HAP-1 (cell line): Measurements from ENCODE around the gene ZBTB43.

Source experiments
- DNase-seq, 2 experiments: peaks; one replicate each; pipeline ENCODE4 v3.0.0-alpha.2; 2016 to 2020; ENCODE audit warnings: low spot score in 2 of 2
- H3K27me3 ChIP-seq: fragments of 250-450 bp; sonication (Bioruptor Pico); 2 replicates; pipeline ENCODE4 v1.5.1; 2020; ENCODE audit warnings: low read depth, mild to moderate bottlenecking, moderate library complexity
- H3K36me3 ChIP-seq: fragments of 250-450 bp; sonication (Bioruptor Pico); replicated peaks from 2 replicates; pipeline ENCODE4 v1.5.1; 2020; ENCODE audit warnings: mild to moderate bottlenecking
- H3K4me1 ChIP-seq: fragments of 250-450 bp; sonication (Bioruptor Pico); 2 replicates; pipeline ENCODE4 v1.5.1; 2020; ENCODE audit warnings: mild to moderate bottlenecking
- H3K4me3 ChIP-seq: fragments of 250-450 bp; sonication (Bioruptor Pico); 2 replicates; pipeline ENCODE4 v1.5.1; 2020; ENCODE audit warnings: mild to moderate bottlenecking, moderate library complexity
- H3K9me3 ChIP-seq: fragments of 250-450 bp; sonication (Bioruptor Pico); 2 replicates; pipeline ENCODE4 v1.5.1; 2020; ENCODE audit warnings: mild to moderate bottlenecking, moderate library complexity
- in situ Hi-C: fragments of 300-500 bp; cut with MboI; formaldehyde crosslinking; loops from 3 replicates; pipeline ENCODE4 v1.14.3; 2020; ENCODE audit warnings: low sequenced_read_pairs, inconsistent platforms, mixed read lengths

ZBTB43 gene

DNA sequence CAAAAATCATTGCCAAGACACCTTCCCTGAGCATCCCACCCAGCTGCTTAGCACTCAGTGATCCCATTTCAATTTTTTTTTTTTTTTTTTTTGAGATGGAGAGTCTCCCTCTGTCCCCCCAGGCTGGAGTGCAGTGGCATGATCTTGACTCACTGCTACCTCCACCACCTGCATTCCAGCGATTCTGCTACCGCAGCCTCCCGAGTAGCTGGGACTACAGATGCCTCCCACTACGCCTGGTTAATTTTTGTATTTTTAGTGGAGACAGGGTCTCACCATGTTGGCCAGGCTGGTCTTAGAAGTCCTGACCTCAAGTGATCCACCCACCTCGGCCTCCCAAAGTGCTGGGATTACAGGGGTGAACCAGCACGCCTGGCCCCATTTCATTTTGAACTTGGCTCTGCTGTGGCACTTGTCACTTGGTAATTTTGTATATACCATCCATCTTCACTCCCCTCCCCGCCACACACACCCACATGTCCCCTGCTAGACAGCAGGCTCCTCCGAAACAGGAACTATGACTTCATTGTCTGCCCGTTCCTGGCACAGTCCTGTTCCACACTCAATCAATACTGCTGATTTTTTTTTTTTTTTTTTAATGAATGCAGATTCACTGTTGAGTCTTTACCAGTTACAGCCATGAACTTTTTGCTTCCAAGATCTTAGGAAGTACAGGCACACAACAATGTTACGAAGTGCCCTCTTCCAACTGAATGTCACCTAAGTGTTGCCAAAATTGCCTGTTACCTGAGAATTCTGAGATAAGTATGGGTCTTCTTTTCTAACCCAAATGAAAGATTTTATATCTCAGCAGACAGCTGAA lies 38.3 kb downstream of the ZBTB43 start:
- H3K9me3 ChIP-seq = no peaks in the 10 kb centered on the region
- in situ Hi-C loops = no loop called here
- no peak for DNase-seq
- H3K36me3 ChIP-seq = no peaks in the 10 kb centered on the region
- H3K4me1 ChIP-seq = no peaks in the 10 kb centered on the region
- H3K4me3 ChIP-seq = no peak overlapping the region
- H3K27me3 ChIP-seq = no peaks in the 10 kb centered on the region

DNA sequence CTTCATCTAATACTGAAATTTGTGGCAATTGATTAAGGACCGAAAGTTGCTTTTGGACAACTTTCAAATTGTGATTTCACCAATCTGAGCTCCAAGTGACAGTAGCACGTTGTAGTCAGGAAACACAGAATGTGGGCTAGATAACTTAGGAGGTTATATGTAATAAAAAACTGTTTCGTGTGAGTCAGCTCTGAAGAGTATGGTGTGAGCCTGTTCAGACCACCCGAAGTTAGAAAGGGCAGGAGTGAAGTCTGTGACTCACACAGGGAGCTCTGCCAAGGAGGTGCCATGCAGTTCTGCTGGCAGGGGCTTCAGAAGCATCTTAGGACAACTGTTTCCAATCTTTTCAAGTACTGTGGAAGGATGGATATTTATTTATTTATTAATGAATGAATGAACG lies 39.2 kb downstream of the ZBTB43 start:
- no peak for DNase-seq
- Histone ChIP-seq H3K36me3 (no peaks in the 10 kb centered on the region), H3K4me1 (no peaks in the 10 kb centered on the region), H3K9me3 (no peaks in the 10 kb centered on the region), H3K4me3 (no peak overlapping the region), H3K27me3 (no peaks in the 10 kb centered on the region)
- in situ Hi-C loops = no loop called here

DNA sequence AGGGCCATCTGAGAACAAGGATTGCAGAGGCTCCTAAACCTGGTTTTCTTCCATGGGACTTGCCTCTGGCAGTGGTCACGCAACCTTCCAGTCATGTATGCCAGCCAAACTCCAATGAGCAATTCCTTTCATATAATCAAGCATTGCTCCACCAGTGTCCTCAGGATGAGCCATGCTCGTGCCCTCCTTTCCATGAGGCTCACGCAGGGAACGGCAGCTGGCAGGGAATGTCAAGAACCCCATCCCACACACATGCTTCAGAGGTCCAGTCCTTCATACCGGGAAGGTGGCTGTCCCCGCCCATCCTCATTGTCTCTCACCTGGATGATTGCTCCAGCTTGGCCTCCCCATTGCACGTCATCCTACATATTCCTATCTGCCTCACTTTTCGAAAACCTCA lies 42.2 kb downstream of the ZBTB43 start:
- in situ Hi-C loops = no loop called here
- Histone ChIP-seq H3K9me3 (no peaks in the 10 kb centered on the region), H3K4me1 (no peaks in the 10 kb centered on the region), H3K27me3 (peaks cover 4% of the 10 kb centered on the region; the same call in 1 of the 2 replicates), H3K4me3 (no peak overlapping the region), H3K36me3 (no peaks in the 10 kb centered on the region)
- DNase-seq = no peak

DNA sequence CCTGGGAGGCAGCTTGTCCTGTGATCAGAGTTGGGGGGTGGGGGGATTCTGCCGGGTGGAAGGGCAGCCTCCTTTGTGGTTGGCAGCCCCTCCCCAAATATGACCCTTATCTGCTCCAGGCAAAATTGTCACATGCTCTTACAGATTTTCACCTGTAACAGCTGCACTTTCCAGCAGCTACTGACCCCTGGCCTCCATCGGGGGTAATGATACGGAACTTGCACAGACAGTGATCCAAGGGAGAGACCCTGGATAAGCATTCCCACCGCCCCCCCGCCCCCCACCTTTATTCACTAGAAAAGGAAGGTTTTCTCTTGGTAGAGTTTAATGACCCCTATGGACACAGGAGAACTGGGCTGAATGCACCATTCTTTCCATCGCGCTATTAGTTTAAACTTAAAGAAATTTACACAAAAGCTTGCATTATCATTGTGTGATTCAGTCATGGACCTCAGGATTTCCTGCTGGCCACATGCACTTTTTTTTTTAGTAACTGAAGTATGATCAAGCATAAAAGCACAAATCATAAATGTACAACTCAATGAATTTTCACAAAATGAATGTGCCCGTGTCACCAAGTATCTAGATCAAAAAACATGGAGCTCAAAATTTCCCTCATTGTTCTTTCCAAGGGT lies 44.9 kb downstream of the ZBTB43 start:
- in situ Hi-C loops = no loop called here
- H3K9me3 ChIP-seq = no peaks in the 10 kb centered on the region
- peaks cover 4% of the 10 kb centered on the region; the same call in 1 of the 2 replicates for H3K27me3 ChIP-seq
- no peak overlapping the region for H3K4me3 ChIP-seq
- no peaks in the 10 kb centered on the region for H3K36me3 ChIP-seq
- no peak for DNase-seq
- no peaks in the 10 kb centered on the region for H3K4me1 ChIP-seq

DNA sequence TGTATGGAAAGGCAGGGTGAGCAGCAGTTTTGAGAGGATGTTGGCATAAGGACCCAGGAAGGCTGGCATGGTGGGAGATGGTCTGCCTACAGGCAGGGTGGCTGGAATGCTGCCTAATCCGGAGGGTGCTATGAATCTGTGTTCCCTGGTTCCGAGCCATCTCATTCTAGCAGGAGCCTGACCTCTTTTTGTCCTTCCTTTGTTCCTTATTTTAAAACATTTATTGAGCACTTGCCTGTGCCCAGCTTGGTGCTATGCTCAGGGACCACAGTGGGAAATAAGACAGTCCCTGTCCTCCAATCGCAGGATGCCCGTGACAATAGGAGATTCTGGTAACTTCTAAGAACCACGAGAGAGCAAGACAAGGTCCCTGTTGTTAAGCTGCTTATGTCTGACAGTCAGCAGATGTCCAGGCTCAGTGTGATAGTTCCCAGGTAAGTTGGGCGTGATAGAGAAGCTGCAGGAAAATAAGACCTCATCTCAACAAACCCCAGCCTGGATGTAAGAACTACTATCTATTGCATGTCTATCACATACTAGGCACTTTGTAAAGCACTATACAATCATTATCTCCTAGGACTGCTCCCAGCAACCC lies 46.5 kb downstream of the ZBTB43 start:
- no peaks in the 10 kb centered on the region for H3K36me3 ChIP-seq
- no peak overlapping the region for H3K4me3 ChIP-seq
- DNase-seq = no peak
- in situ Hi-C loops = no loop called here
- H3K27me3 ChIP-seq = peaks cover 6% of the 10 kb centered on the region; the same call in 1 of the 2 replicates
- H3K9me3 ChIP-seq = no peaks in the 10 kb centered on the region
- no peaks in the 10 kb centered on the region for H3K4me1 ChIP-seq

DNA sequence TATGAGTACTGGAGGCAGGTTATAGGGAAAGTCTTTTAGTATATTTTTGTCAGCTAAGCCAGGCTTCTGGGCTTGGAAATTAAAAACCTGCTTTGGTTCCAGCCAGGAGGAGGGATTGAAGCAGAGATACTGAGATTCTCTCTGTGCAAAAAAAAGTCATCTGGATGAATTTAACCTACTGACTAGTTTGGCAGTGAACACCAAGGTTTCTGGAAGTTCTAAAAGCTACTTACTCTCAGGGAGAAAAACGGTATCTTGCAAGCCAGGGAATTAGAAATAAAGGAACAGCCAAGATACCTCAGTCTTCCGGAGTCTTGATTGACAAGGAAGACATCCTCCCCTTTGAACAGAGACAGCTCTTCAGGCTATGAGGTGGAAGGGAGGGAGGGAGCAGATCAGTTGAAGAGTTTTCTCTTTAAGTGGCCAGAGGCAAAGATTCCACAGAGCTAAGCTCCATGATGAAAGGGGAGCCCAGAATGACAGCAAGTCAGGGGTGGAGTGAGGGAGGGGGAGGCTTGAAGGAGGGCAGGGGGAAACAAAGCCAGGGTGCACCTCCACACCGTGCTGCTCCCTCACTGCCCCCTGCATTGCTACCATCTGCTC lies 47.3 kb downstream of the ZBTB43 start:
- H3K4me1 ChIP-seq = no peaks in the 10 kb centered on the region
- H3K27me3 ChIP-seq = peaks cover 8% of the 10 kb centered on the region; the same call in 1 of the 2 replicates
- H3K4me3 ChIP-seq = no peak overlapping the region
- in situ Hi-C loops = no loop called here
- no peaks in the 10 kb centered on the region for H3K36me3 ChIP-seq
- no peaks in the 10 kb centered on the region for H3K9me3 ChIP-seq
- DNase-seq = no peak

DNA sequence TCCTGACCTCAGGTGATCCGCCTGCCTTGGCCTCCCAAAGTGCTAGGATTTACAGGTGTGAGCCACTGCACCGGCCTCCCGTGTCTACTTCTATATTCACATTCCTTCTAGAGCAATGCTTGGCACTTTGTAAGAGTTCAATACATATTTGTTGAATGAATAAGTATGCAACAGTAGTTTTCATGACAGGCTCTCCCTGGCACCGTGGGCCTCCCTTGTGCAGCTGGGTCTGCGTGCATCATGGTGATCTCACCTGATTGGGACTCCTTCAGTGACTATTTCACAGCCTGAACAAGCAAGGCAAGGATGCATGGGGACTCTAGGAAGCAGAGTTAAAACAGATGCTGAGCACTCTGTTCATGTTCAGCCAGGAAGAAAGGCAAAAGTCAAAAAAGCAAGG lies 48.8 kb downstream of the ZBTB43 start:
- DNase-seq = no peak
- H3K4me3 ChIP-seq = no peak overlapping the region
- in situ Hi-C loops = no loop called here
- no peaks in the 10 kb centered on the region for H3K9me3 ChIP-seq
- peaks cover 8% of the 10 kb centered on the region; the same call in 1 of the 2 replicates for H3K27me3 ChIP-seq
- no peaks in the 10 kb centered on the region for H3K4me1 ChIP-seq
- H3K36me3 ChIP-seq = no peaks in the 10 kb centered on the region

DNA sequence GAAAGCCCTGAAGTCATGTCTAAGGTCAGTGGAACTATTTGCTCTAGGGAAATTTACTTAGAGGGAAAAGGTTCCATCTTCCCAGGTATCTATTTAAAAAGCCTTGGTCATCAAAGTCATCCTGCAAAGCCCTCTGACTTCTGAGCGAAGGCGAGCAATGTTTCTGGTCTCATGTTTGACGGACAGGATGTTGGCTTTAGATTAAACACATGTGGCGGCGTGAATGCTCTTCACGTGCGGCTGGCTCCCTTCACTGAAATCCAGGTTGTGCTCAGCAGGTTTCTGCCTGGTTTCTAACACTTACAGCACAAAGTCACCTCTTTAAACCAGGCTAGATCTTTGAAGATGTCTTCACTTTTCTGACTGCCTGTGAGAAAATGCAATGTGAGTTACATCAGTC lies 49.9 kb downstream of the ZBTB43 start:
- in situ Hi-C loops = no loop called here
- no peak overlapping the region for H3K4me3 ChIP-seq
- DNase-seq = no peak

DNA sequence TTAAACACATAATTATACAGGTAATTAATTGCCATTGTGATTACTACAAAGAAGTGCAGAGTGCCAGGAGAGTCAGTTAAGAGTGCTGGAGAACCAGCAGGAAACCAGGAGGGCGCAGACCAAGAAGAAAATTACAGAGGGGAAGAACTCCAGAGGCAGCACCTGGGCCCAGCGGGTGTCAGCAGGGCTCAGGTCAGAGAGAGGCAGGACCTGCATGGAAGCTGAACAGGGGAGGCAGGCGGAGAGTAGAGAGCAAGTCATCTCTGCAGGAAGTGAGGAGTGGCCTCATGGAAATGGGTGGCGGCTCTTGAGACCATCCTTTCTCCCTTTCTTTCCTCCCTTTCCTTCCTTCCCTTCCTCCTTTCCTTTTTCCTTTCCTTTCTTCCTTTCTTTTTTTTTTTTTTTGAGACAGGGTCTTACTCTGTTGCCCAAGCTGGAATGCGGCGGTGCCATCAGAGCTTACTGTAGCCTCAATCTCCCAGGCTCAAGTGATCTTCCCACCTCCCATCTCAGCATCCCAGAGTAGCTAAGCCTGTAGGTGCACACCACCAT lies 51.6 kb downstream of the ZBTB43 start:
- H3K27me3 ChIP-seq = peaks cover 8% of the 10 kb centered on the region; the same call in 1 of the 2 replicates
- no peaks in the 10 kb centered on the region for H3K36me3 ChIP-seq
- no peaks in the 10 kb centered on the region for H3K9me3 ChIP-seq
- DNase-seq = no peak
- in situ Hi-C loops = no loop called here
- peaks cover 3% of the 10 kb centered on the region; the same call in 1 of the 2 replicates for H3K4me1 ChIP-seq
- H3K4me3 ChIP-seq = no peak overlapping the region

More for the DNA sequence above, 49.9 kb downstream of the ZBTB43 start:
- Histone ChIP-seq H3K4me1 (no peaks in the 10 kb centered on the region), H3K36me3 (no peaks in the 10 kb centered on the region), H3K9me3 (no peaks in the 10 kb centered on the region), H3K27me3 (peaks cover 8% of the 10 kb centered on the region; the same call in 1 of the 2 replicates)

DNA sequence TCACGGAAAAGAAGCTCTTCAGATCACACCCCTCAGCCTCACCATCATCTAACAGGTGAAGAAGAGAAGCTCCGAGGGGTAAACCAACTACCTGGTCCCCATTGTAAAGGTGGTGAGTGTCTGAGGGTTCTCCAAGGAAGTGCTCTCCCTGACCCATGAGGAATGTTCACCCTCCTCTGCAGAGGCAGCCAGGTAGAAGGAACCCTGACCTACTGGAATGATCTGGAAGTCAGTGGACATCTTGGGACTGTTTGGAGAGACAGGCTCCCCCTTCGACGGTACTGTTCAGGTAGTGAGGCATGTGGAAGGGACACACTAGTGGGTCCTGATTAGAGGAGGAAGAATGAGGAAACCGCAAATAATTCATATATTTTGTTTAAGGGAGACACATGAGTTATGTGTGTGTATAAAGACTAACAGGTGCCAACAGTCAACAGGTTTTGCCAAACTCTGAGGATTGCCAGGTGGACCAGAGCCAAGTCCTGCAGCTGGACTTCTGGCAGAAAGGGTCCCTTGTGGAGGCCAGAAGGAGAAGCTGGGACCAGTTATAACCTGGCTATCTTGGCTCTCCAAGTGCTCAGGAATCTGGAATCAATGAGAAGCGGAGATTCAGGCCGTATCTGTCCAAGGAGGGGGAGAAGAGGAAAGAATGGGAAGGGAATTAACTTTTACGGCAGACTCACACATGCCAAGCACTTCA lies 52.6 kb downstream of the ZBTB43 start:
- H3K4me1 ChIP-seq = peaks cover 8% of the 10 kb centered on the region
- H3K9me3 ChIP-seq = no peaks in the 10 kb centered on the region
- H3K4me3 ChIP-seq = no peak overlapping the region
- H3K36me3 ChIP-seq = no peaks in the 10 kb centered on the region
- in situ Hi-C loops = no loop called here
- H3K27me3 ChIP-seq = peaks cover 4% of the 10 kb centered on the region; the same call in 1 of the 2 replicates
- no peak for DNase-seq

DNA sequence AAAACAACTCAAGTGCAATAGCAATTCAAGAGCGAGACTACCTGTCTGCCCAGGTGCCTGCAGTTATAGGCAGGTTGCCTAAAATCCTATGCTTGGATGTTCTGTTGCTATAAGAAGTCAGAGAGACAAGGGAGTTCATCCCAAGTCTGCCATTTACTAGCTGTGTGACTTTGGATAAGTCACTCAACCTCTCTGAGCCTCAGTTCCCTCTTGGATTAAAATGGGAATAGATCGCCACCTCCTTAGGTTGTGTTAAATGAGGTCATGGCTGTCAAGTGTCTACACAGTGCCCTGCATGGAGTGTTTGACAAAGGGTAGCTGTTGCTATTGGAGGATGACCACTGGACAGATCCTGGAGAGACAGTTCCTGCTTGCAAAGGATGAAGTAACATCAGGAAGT lies 54.3 kb downstream of the ZBTB43 start:
- H3K4me3 ChIP-seq = no peak overlapping the region
- no peaks in the 10 kb centered on the region for H3K9me3 ChIP-seq
- H3K36me3 ChIP-seq = peaks cover 6% of the 10 kb centered on the region
- H3K27me3 ChIP-seq = peaks cover 4% of the 10 kb centered on the region; the same call in 1 of the 2 replicates
- DNase-seq = no peak
- in situ Hi-C loops = no loop called here
- peaks cover 18% of the 10 kb centered on the region for H3K4me1 ChIP-seq

DNA sequence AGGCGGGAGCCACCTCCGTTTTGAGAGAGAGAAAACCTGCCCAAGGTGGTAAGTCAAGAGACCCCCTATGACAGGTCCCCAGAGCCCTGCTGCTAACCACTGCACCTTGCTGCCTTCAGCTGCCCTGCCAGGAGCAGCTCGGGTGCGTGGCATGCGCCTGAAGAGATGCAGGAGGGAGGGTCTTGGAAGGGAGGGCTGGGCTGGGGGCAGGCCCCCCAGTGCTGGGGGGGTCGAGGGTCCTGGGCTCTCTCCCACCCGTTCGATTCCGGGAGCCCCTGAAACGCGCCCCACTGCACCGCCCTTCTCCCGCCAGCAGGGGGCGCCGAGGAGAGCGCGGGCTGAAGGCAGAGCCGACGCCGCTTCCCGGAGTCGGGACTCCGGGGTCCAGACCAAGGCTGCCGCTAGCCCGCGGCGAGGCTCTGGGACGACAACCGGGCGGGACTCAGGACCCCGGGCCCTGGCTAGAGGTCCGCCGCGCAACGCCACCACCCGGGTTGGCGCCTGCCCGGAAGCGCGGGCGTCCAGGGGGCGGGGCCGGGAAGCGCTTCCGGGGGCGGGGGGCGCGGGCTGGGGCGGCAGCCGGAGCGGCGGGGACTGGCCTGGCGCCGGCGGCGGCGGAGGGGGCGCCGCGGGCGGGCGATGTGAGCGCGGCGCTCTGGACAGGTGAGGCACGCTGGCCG lies 55.4 kb downstream of the ZBTB43 start, which contains the start of gene ZBTB34:
Gene ZBTB34 (plus strand): TSS at position 563 of the 680 bp plus-strand sequence. CDS start 18,761 bp downstream, outside the sequence.
- Histone ChIP-seq H3K4me1 (peaks cover 18% of the 10 kb centered on the region), H3K4me3 (peak within 1 kb of the TSS; percentile 79), H3K36me3 (peaks cover 18% of the 10 kb centered on the region), H3K27me3 (peaks cover 4% of the 10 kb centered on the region; the same call in 1 of the 2 replicates), H3K9me3 (no peaks in the 10 kb centered on the region)
- in situ Hi-C loops = no loop called here
- peak; percentile 54 to 76 for DNase-seq
